Epithelial cell of proximal tubule (primary cell): Measurements from ENCODE around the gene VIPR1. TPM values are rescaled to one million over a fixed set of nuclear protein-coding genes. Genes with fewer than 3 reads are reported as not detected.
A peak's percentile ranks its signal among the peaks of the same experiment; 100 is the strongest.

Experiments used
- DNase-seq: peaks from one replicate; pipeline ENCODE4 v3.0.0-alpha.2; 2011; ENCODE audit warnings: low read depth
- H3K4me3 ChIP-seq: 2 replicates; pipeline ENCODE4 v1.5.1; 2011; ENCODE audit warnings: low read depth, mild to moderate bottlenecking, low read length
- CTCF ChIP-seq: conservative IDR thresholded peaks from 2 replicates; pipeline ENCODE4 v1.5.1; 2012; ENCODE audit warnings: low read depth, mild to moderate bottlenecking, low read length
- total RNA-seq: library from RNA; depleted of rRNA; stranded (reverse); fragments of >200 nt; gene quantifications from 2 replicates; pipeline ENCODE4 v1.2.3, GENCODE V29; 2015

The VIPR1 gene
- total RNA-seq, 1 donor from 2014 or later = not detected

DNA sequence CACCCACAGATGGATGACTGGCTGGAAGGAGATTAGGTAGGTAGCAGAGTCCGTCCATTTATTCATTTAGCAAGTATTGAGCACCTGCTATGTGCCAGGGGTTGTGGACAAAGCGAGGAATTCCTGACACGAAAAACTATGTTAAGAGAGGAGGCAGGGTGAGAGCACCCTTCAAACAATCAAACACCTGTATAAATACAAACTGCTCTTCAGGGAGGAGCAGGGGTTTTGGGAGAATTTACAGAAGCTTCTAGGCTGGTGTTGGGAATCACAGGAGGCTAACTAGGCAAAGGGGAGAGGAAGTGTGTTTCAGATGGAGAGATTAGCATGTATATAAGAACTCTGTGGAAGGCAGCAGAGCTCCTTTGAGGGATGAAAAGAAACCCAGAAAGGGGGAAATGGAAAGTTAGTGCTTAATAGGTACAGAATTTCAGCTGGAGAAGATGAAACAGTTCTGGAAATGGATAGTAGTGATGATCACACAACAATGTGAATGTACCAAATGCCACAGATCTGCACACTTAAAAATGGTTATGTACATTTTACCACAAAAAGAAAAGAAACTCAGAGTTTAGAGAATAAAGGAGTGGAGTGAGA lies 80.1 kb downstream of the VIPR1 start:
- TF ChIP-seq CTCF = no peak
- peak overlapping the region; percentile 96 for H3K4me3 ChIP-seq
- no peak for DNase-seq

Other genes starting within 250 kb of the VIPR1 start
- gene CCK, start 236.5 kb upstream of the VIPR1 start, total RNA-seq = 0.63 TPM in 1 of 2 replicates, not detected in the other
- not detected in 2 replicates for gene LYZL4, start 92.0 kb upstream of the VIPR1 start, total RNA-seq
- 40.8 and 60.0 TPM in 2 replicates for gene SEC22C, start 79.3 kb downstream of the VIPR1 start, total RNA-seq
- gene SS18L2, start 88.2 kb downstream of the VIPR1 start, total RNA-seq = 26.9 and 31.5 TPM in 2 replicates
- gene NKTR, start 98.0 kb downstream of the VIPR1 start, total RNA-seq = 18.2 and 24.3 TPM in 2 replicates
- gene ZBTB47, start 151.1 kb downstream of the VIPR1 start, total RNA-seq = 5.6 and 6.2 TPM in 2 replicates
- not detected in 2 replicates for gene KLHL40, start 182.9 kb downstream of the VIPR1 start, total RNA-seq
- gene HHATL, start 200.2 kb downstream of the VIPR1 start, total RNA-seq = not detected in 2 replicates